Dendritic cell treated with granulocyte-macrophage colony-stimulating factor and Interleukin-4, amounts not matched to agents 40 ng/mL and 50 ng/mL, for 4 days (primary cell): Measurements from ENCODE around the gene S100A6.
"Not testable (repeated sequence)": the region's sequence is repeated elsewhere in the genome, so short reads cannot be mapped to it uniquely, and the experiment has no call there.

ENCODE experiments used
- H3K27ac Mint-ChIP-seq: one replicate; pipeline ENCODE4 v1.8.0; 2022; ENCODE audit warnings: mild to moderate bottlenecking, mixed read lengths
- H3K27me3 Mint-ChIP-seq: one replicate; pipeline ENCODE4 v1.8.0; 2022; ENCODE audit warnings: mild to moderate bottlenecking, mixed read lengths
- H3K36me3 Mint-ChIP-seq: one replicate; pipeline ENCODE4 v1.8.0; 2022; ENCODE audit warnings: low read depth, mixed read lengths
- H3K4me1 Mint-ChIP-seq: one replicate; pipeline ENCODE4 v1.8.0; 2022; ENCODE audit warnings: low read depth, mixed read lengths
- H3K4me3 Mint-ChIP-seq: one replicate; pipeline ENCODE4 v1.8.0; 2022; ENCODE audit warnings: mild to moderate bottlenecking, moderate library complexity, mixed read lengths
- H3K9me3 Mint-ChIP-seq: one replicate; pipeline ENCODE4 v1.8.0; 2022; ENCODE audit warnings: mixed read lengths
- intact Hi-C: fragments of 100-400 bp; cut with micrococcal nuclease; formaldehyde crosslinking; loops from one replicate; pipeline ENCODE4 v1.15.0; 2022

S100A6 gene

GRCh38 chr1:153569465-153569864 lies 33.7 kb upstream of the S100A6 start:
- intact Hi-C loops, result loop anchor here (5.0 kb wide), 2 partner anchors 103 to 212 kb away; partner anchors contain the start of genes ILF2 and S100A9
- H3K4me3 Mint-ChIP-seq, result no peak overlapping the region
- H3K27ac Mint-ChIP-seq, result no peak overlapping the region
- peaks cover 5% of the 10 kb centered on the region for H3K27me3 Mint-ChIP-seq
- no peaks in the 10 kb centered on the region for H3K9me3 Mint-ChIP-seq
- peaks cover 64% of the 10 kb centered on the region for H3K4me1 Mint-ChIP-seq
- H3K36me3 Mint-ChIP-seq, result no peaks in the 10 kb centered on the region

- H3K36me3 Mint-ChIP-seq, result no peaks in the 10 kb centered on the region
- peak overlapping the region; percentile 63 for H3K4me3 Mint-ChIP-seq
- peaks cover 74% of the 10 kb centered on the region for H3K4me1 Mint-ChIP-seq
- H3K27me3 Mint-ChIP-seq, result peaks cover 5% of the 10 kb centered on the region
- no peaks in the 10 kb centered on the region for H3K9me3 Mint-ChIP-seq
- H3K27ac Mint-ChIP-seq, result peak overlapping the region; percentile 96
- intact Hi-C loops, result loop anchor here (1.0 to 5.0 kb wide), 4 partner anchors 35 to 211 kb away; partner anchors contain the start of genes ILF2 and S100A9
Measured at GRCh38 chr1:153568367-153569099, 32.7 kb upstream of the S100A6 start.

- Mint-ChIP-seq H3K36me3 (no peaks in the 10 kb centered on the region), H3K4me3 (no peak overlapping the region), H3K27me3 (peaks cover 5% of the 10 kb centered on the region), H3K27ac (peak overlapping the region; percentile 96), H3K4me1 (peaks cover 73% of the 10 kb centered on the region), H3K9me3 (no peaks in the 10 kb centered on the region)
- intact Hi-C loops, result loop anchor here (1.0 to 5.0 kb wide), 5 partner anchors 17 to 210 kb away; partner anchors contain the start of genes ILF2 and S100A9
Measured at GRCh38 chr1:153567621-153568366, 32.0 kb upstream of the S100A6 start.

- Mint-ChIP-seq H3K27ac (peak overlapping the region; percentile 96), H3K4me1 (peaks cover 64% of the 10 kb centered on the region), H3K27me3 (peaks cover 5% of the 10 kb centered on the region), H3K9me3 (no peaks in the 10 kb centered on the region), H3K36me3 (no peaks in the 10 kb centered on the region), H3K4me3 (peak overlapping the region; percentile 42)
- intact Hi-C loops, result loop anchor here (2.0 to 5.0 kb wide), 3 partner anchors 16 to 209 kb away; partner anchors contain the start of genes ILF2 and S100A9
Measured at GRCh38 chr1:153566414-153567371, 30.9 kb upstream of the S100A6 start.

GRCh38 chr1:153565529-153566374 lies 30.0 kb upstream of the S100A6 start, which contains the start of gene S100A2:
TSS of gene S100A2 (minus strand) at chr1:153565844. CDS start at chr1:153563877, 1,967 bp downstream.
- peaks cover 65% of the 10 kb centered on the region for H3K4me1 Mint-ChIP-seq

GRCh38 chr1:153563991-153564390 lies 28.2 kb upstream of the S100A6 start:
- intact Hi-C loops, result no loop called here
- Mint-ChIP-seq H3K36me3 (no peaks in the 10 kb centered on the region), H3K27me3 (no peaks in the 10 kb centered on the region), H3K27ac (peak overlapping the region; percentile 96), H3K4me3 (no peak overlapping the region), H3K4me1 (peaks cover 65% of the 10 kb centered on the region), H3K9me3 (no peaks in the 10 kb centered on the region)

More at GRCh38 chr1:153565529-153566374, 30.0 kb upstream of the S100A6 start, which contains the start of gene S100A2:
- Mint-ChIP-seq H3K27ac (peak within 1 kb of the TSS; percentile 96), H3K4me3 (peak within 1 kb of the TSS; percentile 62), H3K27me3 (peaks cover 5% of the 10 kb centered on the region), H3K9me3 (no peaks in the 10 kb centered on the region), H3K36me3 (no peaks in the 10 kb centered on the region)
- intact Hi-C loops, result loop anchor here (2.0 to 5.0 kb wide), 3 partner anchors 15 to 208 kb away; partner anchors contain the start of genes ILF2 and S100A9

GRCh38 chr1:153563483-153563901 lies 27.7 kb upstream of the S100A6 start:
- no peaks in the 10 kb centered on the region for H3K36me3 Mint-ChIP-seq
- peak overlapping the region; percentile 7 for H3K4me3 Mint-ChIP-seq
- peaks cover 61% of the 10 kb centered on the region for H3K4me1 Mint-ChIP-seq
- intact Hi-C loops, result no loop called here
- H3K9me3 Mint-ChIP-seq, result no peaks in the 10 kb centered on the region
- H3K27me3 Mint-ChIP-seq, result no peaks in the 10 kb centered on the region
- H3K27ac Mint-ChIP-seq, result peak overlapping the region; percentile 96

GRCh38 chr1:153562021-153562420 lies 26.2 kb upstream of the S100A6 start:
- intact Hi-C loops, H3K36me3 Mint-ChIP-seq, H3K9me3 Mint-ChIP-seq, H3K27me3 Mint-ChIP-seq, H3K4me3 Mint-ChIP-seq: not testable (repeated sequence)
- Mint-ChIP-seq H3K27ac (peak overlapping the region; percentile 46), H3K4me1 (peaks cover 49% of the 10 kb centered on the region)

- Mint-ChIP-seq H3K27ac (peak overlapping the region; percentile 46), H3K9me3 (no peaks in the 10 kb centered on the region), H3K27me3 (no peaks in the 10 kb centered on the region)
Measured at GRCh38 chr1:153561466-153561985, 25.7 kb upstream of the S100A6 start.

GRCh38 chr1:153560771-153561465 lies 25.1 kb upstream of the S100A6 start:
- Mint-ChIP-seq H3K9me3 (no peaks in the 10 kb centered on the region), H3K36me3 (no peaks in the 10 kb centered on the region), H3K27ac (peak overlapping the region; percentile 22), H3K4me1 (peaks cover 49% of the 10 kb centered on the region), H3K27me3 (no peaks in the 10 kb centered on the region), H3K4me3 (no peak overlapping the region)
- intact Hi-C loops, result no loop called here

More at GRCh38 chr1:153561466-153561985, 25.7 kb upstream of the S100A6 start:
- Mint-ChIP-seq H3K4me3 (no peak overlapping the region), H3K36me3 (no peaks in the 10 kb centered on the region), H3K4me1 (peaks cover 49% of the 10 kb centered on the region)
- intact Hi-C loops, result no loop called here

- H3K4me3 Mint-ChIP-seq, result no peak overlapping the region
- H3K27me3 Mint-ChIP-seq, result no peaks in the 10 kb centered on the region
- H3K9me3 Mint-ChIP-seq, result no peaks in the 10 kb centered on the region
- no peak overlapping the region for H3K27ac Mint-ChIP-seq
- no peaks in the 10 kb centered on the region for H3K36me3 Mint-ChIP-seq
- intact Hi-C loops, result no loop called here
- H3K4me1 Mint-ChIP-seq, result peaks cover 43% of the 10 kb centered on the region
Measured at GRCh38 chr1:153560241-153560640, 24.4 kb upstream of the S100A6 start.

- H3K9me3 Mint-ChIP-seq, result no peaks in the 10 kb centered on the region
Measured at GRCh38 chr1:153557877-153558276, 22.1 kb upstream of the S100A6 start.

More at GRCh38 chr1:153557877-153558276, 22.1 kb upstream of the S100A6 start:
- no peak overlapping the region for H3K4me3 Mint-ChIP-seq
- peaks cover 44% of the 10 kb centered on the region for H3K4me1 Mint-ChIP-seq
- H3K36me3 Mint-ChIP-seq, result no peaks in the 10 kb centered on the region
- intact Hi-C loops, result no loop called here
- H3K27me3 Mint-ChIP-seq, result no peaks in the 10 kb centered on the region
- no peak overlapping the region for H3K27ac Mint-ChIP-seq
